ENCODE measurements around the gene SFSWAP. TPM values are rescaled to one million over a fixed set of nuclear protein-coding genes. Genes with fewer than 3 reads are reported as not detected.

SFSWAP gene
- total and polyA plus RNA-seq, 2 experiments from 2014 or later: 21.4 to 25.1 TPM

DNA sequence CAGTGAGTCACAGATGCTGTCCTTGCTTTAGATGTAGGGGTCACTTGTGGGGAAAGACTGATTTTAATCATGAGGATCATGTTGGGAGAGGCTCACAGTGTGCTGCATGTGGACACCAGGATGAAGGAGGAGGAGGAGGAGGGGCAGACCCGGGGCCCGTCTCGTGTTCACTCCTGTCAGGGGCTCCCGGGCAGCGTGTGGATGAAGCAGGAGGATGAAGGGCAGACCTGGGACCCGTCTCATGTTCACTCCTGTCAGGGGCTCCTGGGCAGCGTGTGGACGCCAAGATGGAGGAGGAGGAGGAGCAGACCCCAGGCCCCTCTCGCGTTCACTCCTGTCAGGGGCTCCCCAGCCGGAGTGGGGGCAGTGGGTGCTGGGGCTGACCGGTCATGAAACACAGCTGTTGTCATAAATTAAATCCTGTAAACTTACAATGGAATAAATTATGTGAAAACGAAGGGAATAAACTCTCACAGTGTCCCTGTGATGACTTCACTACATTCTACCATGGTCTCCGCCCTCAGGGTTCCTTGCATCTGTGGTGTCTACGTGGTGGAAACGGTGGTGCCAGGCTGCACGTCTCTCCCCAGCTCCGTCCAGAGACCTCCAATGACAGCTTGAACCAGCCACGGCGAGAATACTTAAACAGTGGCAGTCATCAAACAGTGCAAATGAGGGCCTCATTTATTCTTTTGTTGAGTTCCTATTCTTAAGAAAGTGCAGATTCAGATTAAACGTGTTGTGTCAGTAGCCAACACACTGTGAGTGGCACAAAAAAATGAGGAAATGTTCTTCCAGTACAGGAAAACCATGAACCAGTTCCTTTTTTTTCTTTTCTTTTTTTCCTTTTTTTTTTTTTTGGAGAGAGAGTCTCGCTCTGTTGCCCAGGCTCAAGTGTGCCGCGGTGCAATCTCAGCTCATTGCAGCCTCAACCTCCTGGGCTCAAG lies 37.7 kb upstream of the SFSWAP start:
- 87% methylated on average over 19 of the region's 24 CpGs for whole genome bisulfite sequencing (ENCODE audit: low lambda C conversion rate, missing lambda C conversion rate)
- no peak overlapping the region for H2AFZ ChIP-seq
- H4K20me1 ChIP-seq (ENCODE audit: insufficient read depth, poor library complexity, severe bottlenecking): no peaks in the 10 kb centered on the region
- no peaks in the 10 kb centered on the region for H3K9me3 ChIP-seq (ENCODE audit: low read depth)
- no peaks in the 10 kb centered on the region for H3K9me2 ChIP-seq (replicated peaks; ENCODE audit: insufficient read depth)
- no peak overlapping the region for H3K4me2 ChIP-seq
- H3K4me3 ChIP-seq: no peak overlapping the region
- peaks cover 7% of the 10 kb centered on the region for H3K27me3 ChIP-seq
- no peaks in the 10 kb centered on the region for H3K4me1 ChIP-seq (ENCODE audit: insufficient read depth)
- no peak for DNase-seq (ENCODE audit: low spot score)
- H3K27ac ChIP-seq: no peak overlapping the region
- no peak for TF ChIP-seq EZH2 (IDR thresholded peaks at IDR 0.05; ENCODE audit: borderline replicate concordance)
- no peak for TF ChIP-seq CTCF (IDR thresholded peaks at IDR 0.05; ENCODE audit: poor library complexity)
- TF ChIP-seq EZH2phosphoT487 (IDR thresholded peaks at IDR 0.05; ENCODE audit: low read depth, severe bottlenecking, unreplicated experiment): no peak
- no peaks in the 10 kb centered on the region for H3K79me2 ChIP-seq
- H3K36me3 ChIP-seq (replicated peaks; ENCODE audit: insufficient read depth, low read depth): no peaks in the 10 kb centered on the region

- DNase-seq (ENCODE audit: low spot score): no peak
- H3K9me3 ChIP-seq (ENCODE audit: low read depth): no peaks in the 10 kb centered on the region
- H3K9me2 ChIP-seq (replicated peaks; ENCODE audit: insufficient read depth): no peaks in the 10 kb centered on the region
- no peaks in the 10 kb centered on the region for H3K79me2 ChIP-seq
- H3K4me2 ChIP-seq: no peak overlapping the region
- H3K27me3 ChIP-seq: peaks cover 5% of the 10 kb centered on the region
- no peak overlapping the region for H3K27ac ChIP-seq
- H3K4me3 ChIP-seq: no peak overlapping the region
- no peaks in the 10 kb centered on the region for H4K20me1 ChIP-seq (ENCODE audit: insufficient read depth, poor library complexity, severe bottlenecking)
- TF ChIP-seq EZH2phosphoT487 (IDR thresholded peaks at IDR 0.05; ENCODE audit: low read depth, severe bottlenecking, unreplicated experiment) (no peak), EZH2 (IDR thresholded peaks at IDR 0.05; ENCODE audit: borderline replicate concordance) (no peak), CTCF (IDR thresholded peaks at IDR 0.05; ENCODE audit: poor library complexity) (no peak)
- 80% methylated on average over 7 of the region's 7 CpGs for WGBS (ENCODE audit: low lambda C conversion rate, missing lambda C conversion rate)
- H3K36me3 ChIP-seq (replicated peaks; ENCODE audit: insufficient read depth, low read depth): no peaks in the 10 kb centered on the region
- no peak overlapping the region for H2AFZ ChIP-seq
- H3K4me1 ChIP-seq (ENCODE audit: insufficient read depth): no peaks in the 10 kb centered on the region
Observed at GRCh38 chr12:131673888-131674257, 37.0 kb upstream of the SFSWAP start.

DNA sequence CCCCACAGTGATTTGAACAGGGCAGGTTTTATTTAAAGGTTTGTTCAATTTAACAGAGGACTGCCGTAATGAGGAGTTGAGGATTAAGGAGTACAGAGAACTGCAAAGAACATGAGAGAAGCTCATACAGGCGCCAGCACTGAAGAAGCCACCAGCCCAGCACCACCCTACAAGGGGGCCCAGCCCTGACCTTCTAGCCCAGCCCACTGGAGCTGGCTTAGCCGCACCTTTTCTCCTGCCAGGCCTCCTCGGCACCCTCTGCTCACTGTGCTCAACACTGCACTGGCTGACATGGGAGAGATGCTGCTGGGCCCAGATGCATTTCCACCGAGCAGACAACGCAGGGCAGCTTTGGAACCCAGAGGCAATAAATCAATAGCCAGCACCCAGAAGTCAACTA lies 36.5 kb upstream of the SFSWAP start:
- WGBS (ENCODE audit: low lambda C conversion rate, missing lambda C conversion rate): 83% methylated on average over 6 of the region's 6 CpGs
- no peak for DNase-seq (ENCODE audit: low spot score)
- Histone ChIP-seq H2AFZ (no peak overlapping the region), H4K20me1 (ENCODE audit: insufficient read depth, poor library complexity, severe bottlenecking) (no peaks in the 10 kb centered on the region), H3K4me2 (no peak overlapping the region), H3K9me2 (replicated peaks; ENCODE audit: insufficient read depth) (no peaks in the 10 kb centered on the region), H3K9me3 (ENCODE audit: low read depth) (no peaks in the 10 kb centered on the region), H3K4me3 (no peak overlapping the region), H3K36me3 (replicated peaks; ENCODE audit: insufficient read depth, low read depth) (no peaks in the 10 kb centered on the region), H3K27ac (no peak overlapping the region), H3K27me3 (peaks cover 4% of the 10 kb centered on the region), H3K79me2 (no peaks in the 10 kb centered on the region), H3K4me1 (ENCODE audit: insufficient read depth) (no peaks in the 10 kb centered on the region)
- no peak for TF ChIP-seq EZH2 (IDR thresholded peaks at IDR 0.05; ENCODE audit: borderline replicate concordance)
- no peak for TF ChIP-seq EZH2phosphoT487 (IDR thresholded peaks at IDR 0.05; ENCODE audit: low read depth, severe bottlenecking, unreplicated experiment)
- TF ChIP-seq CTCF (IDR thresholded peaks at IDR 0.05; ENCODE audit: poor library complexity): no peak

Measured in hepatocyte (in vitro differentiated cells).